Amniotic epithelial cell (primary cell): Measurements from ENCODE around the gene AURKAIP1.

Experiments
- DNase-seq: peaks from one replicate; pipeline ENCODE4 v3.0.0-alpha.2; 2010; ENCODE audit warnings: low read depth

Gene AURKAIP1

GRCh38 chr1:1332031-1332755 lies 42.8 kb downstream of the AURKAIP1 start:
- no peak for DNase-seq

GRCh38 chr1:1331068-1331965 lies 43.7 kb downstream of the AURKAIP1 start, which contains the start of gene TAS1R3:
TSS of gene TAS1R3 (plus strand) at chr1:1331280. CDS start at chr1:1331346, 66 bp downstream.
- no peak for DNase-seq

- no peak for DNase-seq
Measured at GRCh38 chr1:1330366-1331067, 44.5 kb downstream of the AURKAIP1 start.

- no peak for DNase-seq
Measured at GRCh38 chr1:1329304-1330210, 45.5 kb downstream of the AURKAIP1 start.

GRCh38 chr1:1328254-1328653 lies 46.8 kb downstream of the AURKAIP1 start:
- DNase-seq = no peak

GRCh38 chr1:1327291-1327690 lies 47.7 kb downstream of the AURKAIP1 start:
- DNase-seq = no peak

- no peak for DNase-seq
Measured at GRCh38 chr1:1326075-1326605, 48.9 kb downstream of the AURKAIP1 start.

- DNase-seq = no peak
Measured at GRCh38 chr1:1325288-1326074, 49.5 kb downstream of the AURKAIP1 start.

GRCh38 chr1:1324524-1325287 lies 50.3 kb downstream of the AURKAIP1 start, which contains the start of the genes CPTP and INTS11:
TSS of gene CPTP (plus strand) at chr1:1324802. CDS start at chr1:1326911, 2,109 bp downstream.
TSS of gene INTS11 (minus strand) at chr1:1324660. CDS start at chr1:1324608, 52 bp downstream.
- peak; percentile 80 for DNase-seq

- no peak for DNase-seq
Measured at GRCh38 chr1:1324084-1324523, 50.9 kb downstream of the AURKAIP1 start.
